Osteoblast (primary cell): ENCODE results near the gene SSTR5. TPM values are rescaled to one million over a fixed set of nuclear protein-coding genes. Genes with fewer than 3 reads are reported as not detected.

ENCODE experiments used
- DNase-seq: peaks from one replicate; pipeline ENCODE4 v3.0.0; 2011; ENCODE audit warnings: low spot score, mixed read lengths; ENCODE audit not compliant: insufficient read length; ENCODE audit errors: missing footprints
- H2AFZ ChIP-seq: 2 replicates; pipeline ENCODE4 v1.6.0; 2011; ENCODE audit warnings: mild to moderate bottlenecking, low read length
- H3K27ac ChIP-seq: 2 replicates; pipeline ENCODE4 v1.5.1; 2011; ENCODE audit warnings: mild to moderate bottlenecking, low read depth, low read length, moderate library complexity
- H3K27me3 ChIP-seq: 2 replicates; pipeline ENCODE4 v1.6.0; 2012; ENCODE audit warnings: mild to moderate bottlenecking, control low read depth, inconsistent platforms, low read length, moderate library complexity; ENCODE audit not compliant: insufficient read depth
- H3K36me3 ChIP-seq: 2 replicates; pipeline ENCODE4 v1.5.1; 2011; ENCODE audit warnings: mild to moderate bottlenecking, low read length, control low read depth, moderate library complexity; ENCODE audit not compliant: insufficient read depth
- H3K4me1 ChIP-seq: 2 replicates; pipeline ENCODE4 v1.5.1; 2011; ENCODE audit warnings: mild to moderate bottlenecking, low read length, control low read depth, moderate library complexity; ENCODE audit not compliant: insufficient read depth
- H3K4me2 ChIP-seq: 2 replicates; pipeline ENCODE4 v1.6.0; 2011; ENCODE audit warnings: mild to moderate bottlenecking, low read length; ENCODE audit not compliant: insufficient read depth
- H3K4me3 ChIP-seq: fragments of 200-600 bp; sonication (generic); 3 replicates; pipeline ENCODE4 v1.5.1; 2012; ENCODE audit warnings: mild to moderate bottlenecking, low read length, inconsistent platforms; ENCODE audit not compliant: insufficient read depth
- H3K79me2 ChIP-seq: 2 replicates; pipeline ENCODE4 v1.6.0; 2012; ENCODE audit warnings: mild to moderate bottlenecking, low read length, control low read depth, inconsistent platforms; ENCODE audit not compliant: insufficient read depth
- H3K9me3 ChIP-seq: 2 replicates; pipeline ENCODE4 v1.5.1; 2011; ENCODE audit warnings: low read depth, low read length, control low read depth
- H4K20me1 ChIP-seq: 2 replicates; pipeline ENCODE4 v1.6.0; 2012; ENCODE audit warnings: mild to moderate bottlenecking, low read length, control low read depth; ENCODE audit not compliant: insufficient read depth
- total RNA-seq: library from RNA; depleted of rRNA; stranded (reverse); fragments of >200 nt; gene quantifications from 2 replicates; pipeline ENCODE4 v1.2.3, GENCODE V29; 2012
- TF ChIP-seq, protein P1 (sequence below): IDR thresholded peaks from 2 replicates; pipeline ENCODE4 v1.5.1; 2011; ENCODE audit warnings: mild to moderate bottlenecking, low read depth, low read length, moderate library complexity; ENCODE audit errors: extremely low read depth

SSTR5 gene
- total RNA-seq, 1 donor = not detected

DNA sequence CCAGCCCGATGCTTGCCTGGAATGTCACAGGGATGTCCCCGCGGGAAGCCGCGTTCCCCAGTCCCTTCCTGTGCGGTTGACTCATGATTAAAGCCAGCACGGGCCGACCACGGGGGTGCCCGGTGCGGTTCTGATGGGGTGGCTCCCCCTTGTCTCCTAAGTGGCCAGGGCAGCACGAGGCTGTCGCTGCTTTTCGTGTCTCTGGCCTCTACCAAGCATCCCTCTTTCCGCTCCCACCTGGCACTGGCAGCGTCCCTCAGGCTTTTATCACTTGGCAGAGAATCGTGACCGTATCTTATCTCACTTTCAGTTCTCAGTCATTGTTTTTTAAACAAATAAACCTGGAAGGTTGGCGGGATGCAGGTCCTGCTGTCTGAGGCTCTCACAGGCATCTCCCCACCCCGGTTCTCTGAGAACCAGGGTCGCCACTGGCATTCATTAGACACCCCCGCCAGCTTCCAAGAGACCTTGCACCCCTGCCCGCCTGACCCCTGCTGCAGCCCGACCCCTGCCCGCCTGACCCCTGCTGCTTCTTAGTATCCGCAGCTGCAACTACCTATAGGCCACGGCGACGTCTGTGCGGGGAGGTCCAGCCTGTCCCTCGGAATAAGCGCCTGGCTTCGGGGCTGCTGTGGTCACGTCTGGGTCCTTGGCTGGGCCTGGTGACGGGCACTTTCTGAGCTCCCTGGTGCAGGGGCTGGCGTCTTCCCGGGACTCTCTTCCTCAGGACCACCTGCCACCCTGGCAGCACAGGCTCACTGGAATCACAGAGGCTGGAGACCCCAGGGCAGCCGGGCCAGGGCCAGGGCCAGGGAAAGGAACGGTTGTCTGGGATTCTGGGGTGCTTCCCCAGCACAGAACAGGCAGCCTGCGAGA, 16.0 kb downstream of the SSTR5 start:
- peaks cover 23% of the 10 kb centered on the region for H3K27me3 ChIP-seq
- DNase-seq = no peak
- TF ChIP-seq, protein P1, sequence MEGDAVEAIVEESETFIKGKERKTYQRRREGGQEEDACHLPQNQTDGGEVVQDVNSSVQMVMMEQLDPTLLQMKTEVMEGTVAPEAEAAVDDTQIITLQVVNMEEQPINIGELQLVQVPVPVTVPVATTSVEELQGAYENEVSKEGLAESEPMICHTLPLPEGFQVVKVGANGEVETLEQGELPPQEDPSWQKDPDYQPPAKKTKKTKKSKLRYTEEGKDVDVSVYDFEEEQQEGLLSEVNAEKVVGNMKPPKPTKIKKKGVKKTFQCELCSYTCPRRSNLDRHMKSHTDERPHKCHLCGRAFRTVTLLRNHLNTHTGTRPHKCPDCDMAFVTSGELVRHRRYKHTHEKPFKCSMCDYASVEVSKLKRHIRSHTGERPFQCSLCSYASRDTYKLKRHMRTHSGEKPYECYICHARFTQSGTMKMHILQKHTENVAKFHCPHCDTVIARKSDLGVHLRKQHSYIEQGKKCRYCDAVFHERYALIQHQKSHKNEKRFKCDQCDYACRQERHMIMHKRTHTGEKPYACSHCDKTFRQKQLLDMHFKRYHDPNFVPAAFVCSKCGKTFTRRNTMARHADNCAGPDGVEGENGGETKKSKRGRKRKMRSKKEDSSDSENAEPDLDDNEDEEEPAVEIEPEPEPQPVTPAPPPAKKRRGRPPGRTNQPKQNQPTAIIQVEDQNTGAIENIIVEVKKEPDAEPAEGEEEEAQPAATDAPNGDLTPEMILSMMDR = no peak
- no peaks in the 10 kb centered on the region for H4K20me1 ChIP-seq
- no peak overlapping the region for H3K4me3 ChIP-seq
- no peaks in the 10 kb centered on the region for H3K79me2 ChIP-seq
- no peaks in the 10 kb centered on the region for H3K36me3 ChIP-seq
- H3K4me1 ChIP-seq = no peaks in the 10 kb centered on the region
- no peak overlapping the region for H3K4me2 ChIP-seq
- H2AFZ ChIP-seq = no peak overlapping the region
- peaks cover 9% of the 10 kb centered on the region for H3K9me3 ChIP-seq
- H3K27ac ChIP-seq = no peak overlapping the region

DNA sequence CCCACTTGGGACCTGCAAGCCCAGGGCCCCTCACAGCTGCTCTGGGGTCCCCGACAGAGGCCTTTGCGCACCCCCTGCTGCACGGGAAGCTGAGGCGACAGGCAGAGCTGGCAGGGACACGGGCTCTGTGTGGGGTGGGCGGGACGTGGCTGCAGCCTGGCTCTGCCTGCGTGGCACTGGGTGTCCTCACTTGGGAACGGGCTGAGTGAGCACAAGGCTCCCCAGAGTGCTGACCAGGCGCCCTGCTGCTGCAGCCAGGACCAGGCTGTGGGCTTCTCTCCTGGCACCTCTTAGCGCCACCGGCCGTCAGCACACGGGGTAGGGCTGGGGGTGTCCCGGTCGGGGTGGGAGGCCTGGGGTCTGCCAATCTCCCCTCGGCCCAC, 16.9 kb downstream of the SSTR5 start:
- H3K4me2 ChIP-seq = no peak overlapping the region
- H3K36me3 ChIP-seq = no peaks in the 10 kb centered on the region
- no peak overlapping the region for H2AFZ ChIP-seq
- H3K27me3 ChIP-seq = peaks cover 18% of the 10 kb centered on the region
- no peaks in the 10 kb centered on the region for H4K20me1 ChIP-seq
- TF ChIP-seq, protein P1 = no peak
- no peaks in the 10 kb centered on the region for H3K79me2 ChIP-seq
- no peaks in the 10 kb centered on the region for H3K4me1 ChIP-seq
- H3K27ac ChIP-seq = no peak overlapping the region
- no peak for DNase-seq
- H3K9me3 ChIP-seq = peaks cover 7% of the 10 kb centered on the region
- H3K4me3 ChIP-seq = no peak overlapping the region

DNA sequence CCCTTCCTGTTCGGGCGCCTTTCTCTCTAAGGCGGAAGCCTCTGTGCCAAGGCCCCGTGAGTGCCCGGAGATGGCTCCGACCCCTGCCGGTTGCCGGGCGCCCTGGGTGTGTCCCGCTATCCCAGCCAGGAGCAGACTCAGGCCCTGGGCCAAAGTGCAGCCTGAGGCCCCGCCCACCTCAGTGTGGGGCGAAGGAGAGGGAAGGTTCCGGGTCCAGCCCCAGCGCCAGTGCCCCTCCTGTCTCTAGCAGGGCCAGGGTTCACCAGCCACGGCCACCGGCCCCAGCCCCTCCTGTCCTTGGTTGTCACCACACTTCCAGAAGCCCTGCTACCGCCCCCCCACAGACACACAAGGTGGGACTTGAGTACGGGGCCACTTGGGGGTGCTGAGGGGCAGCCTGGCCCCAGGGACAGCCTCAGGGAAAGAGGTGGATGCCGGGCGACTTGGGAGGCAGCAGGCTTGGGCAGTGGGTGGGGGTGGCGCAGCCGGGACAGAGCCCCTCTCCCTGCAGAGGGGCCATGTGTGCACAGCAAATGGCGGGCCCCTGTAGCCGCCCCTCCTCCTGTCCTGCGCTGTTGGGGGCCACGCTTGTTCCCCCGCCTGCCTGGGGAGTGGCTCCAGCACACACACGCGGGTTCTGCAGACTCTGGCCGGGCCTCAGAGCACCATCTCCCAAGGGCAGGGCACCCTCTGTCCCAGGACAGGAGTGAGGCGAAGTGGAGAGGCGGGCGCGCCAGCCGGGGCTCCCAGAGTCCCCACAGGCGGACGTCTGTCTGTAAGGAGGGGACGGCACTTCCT, 17.5 kb downstream of the SSTR5 start:
- Histone ChIP-seq H3K4me3 (no peak overlapping the region), H3K4me2 (no peak overlapping the region), H3K27me3 (peaks cover 18% of the 10 kb centered on the region), H4K20me1 (no peaks in the 10 kb centered on the region), H2AFZ (no peak overlapping the region), H3K4me1 (no peaks in the 10 kb centered on the region), H3K79me2 (no peaks in the 10 kb centered on the region), H3K27ac (no peak overlapping the region), H3K9me3 (peaks cover 2% of the 10 kb centered on the region), H3K36me3 (no peaks in the 10 kb centered on the region)
- DNase-seq = no peak
- TF ChIP-seq, protein P1 = no peak
